Suprapubic skin (tissue), 3 donors: ENCODE results near the gene HDAC5.

Source experiments
- CTCF ChIP-seq, 2 donors: fragments of 200-600 bp in 1 of 2; fragments of 450-650 bp in 1 of 2; sonication (generic) in 1 of 2; IDR thresholded peaks; one replicate each; pipeline ENCODE4 v1.5.1; 2016 to 2019; ENCODE audit warnings: antibody characterized with exemption in 2 of 2, mild to moderate bottlenecking in 1 of 2, moderate library complexity in 1 of 2
- POLR2A ChIP-seq, 2 donors: fragments of 450-650 bp; IDR thresholded peaks; one replicate each; pipeline ENCODE4 v1.6.1; 2017; ENCODE audit warnings: antibody characterized with exemption in 2 of 2, mild to moderate bottlenecking in 2 of 2, moderate library complexity in 2 of 2

GRCh38 chr17:44110011-44110686 lies 13.3 kb downstream of the HDAC5 start:
- TF ChIP-seq CTCF (IDR thresholded peaks at IDR 0.05), result no peak
- no peak for TF ChIP-seq POLR2A (IDR thresholded peaks at IDR 0.05)
